Lung (tissue), 12 donors: ENCODE measurements around the gene ART4. TPM values are rescaled to one million over a fixed set of nuclear protein-coding genes. Genes with fewer than 3 reads are reported as not detected.
A peak's percentile ranks its signal among the peaks of the same experiment; 100 is the strongest.

Experiments
- ATAC-seq: fragments of 200-7000 bp; cut with Tn5 transposase; one replicate; pipeline ENCODE4 v1.9.1; 2020; ENCODE audit warnings: moderate number of reproducible peaks; ENCODE audit not compliant: insufficient read depth, low FRiP score
- DNase-seq, 3 donors: peaks; one replicate each; pipeline ENCODE4 v3.0.0-alpha.2; 2013 to 2017
- H3K27ac ChIP-seq, 2 donors: one replicate each; pipeline ENCODE4 v1.5.1; 2013; ENCODE audit warnings: mild to moderate bottlenecking in 2 of 2, moderate library complexity in 2 of 2, control low read depth in 1 of 2, inconsistent platforms in 1 of 2, low read depth in 1 of 2, low read length in 1 of 2
- H3K27me3 ChIP-seq, 3 donors: one replicate each; pipeline ENCODE4 v1.5.1; 2013; ENCODE audit warnings: low read length in 2 of 3; ENCODE audit not compliant: control insufficient read depth in 3 of 3, insufficient read depth in 3 of 3
- H3K36me3 ChIP-seq, 4 donors: one replicate each; pipeline ENCODE4 v1.5.1; 2013; ENCODE audit warnings: low read length in 4 of 4, mild to moderate bottlenecking in 1 of 4, moderate library complexity in 1 of 4; ENCODE audit not compliant: control insufficient read depth in 4 of 4, insufficient read depth in 4 of 4
- H3K4me1 ChIP-seq, 5 donors: one replicate each; pipeline ENCODE4 v1.5.1; 2013; ENCODE audit warnings: low read length in 5 of 5, mild to moderate bottlenecking in 2 of 5, moderate library complexity in 1 of 5; ENCODE audit not compliant: control insufficient read depth in 5 of 5, insufficient read depth in 5 of 5
- H3K4me3 ChIP-seq: one replicate; pipeline ENCODE4 v1.5.1; 2013; ENCODE audit warnings: mild to moderate bottlenecking, control low read depth, moderate library complexity
- H3K9ac ChIP-seq, 2 donors: one replicate each; pipeline ENCODE4 v1.5.1; 2013; ENCODE audit warnings: low read length in 2 of 2, control low read depth in 1 of 2; ENCODE audit not compliant: insufficient read depth in 1 of 2
- H3K9me3 ChIP-seq, 4 donors: one replicate each; pipeline ENCODE4 v1.5.1; 2013; ENCODE audit warnings: low read length in 3 of 4, mild to moderate bottlenecking in 1 of 4, moderate library complexity in 1 of 4; ENCODE audit not compliant: control insufficient read depth in 4 of 4, insufficient read depth in 3 of 4
- WGBS, 2 donors: extraction: QIAGEN DNeasy Blood & Tissue Kit; methylation state at CpG; one replicate each; pipeline ENCODE4 v1.1.7; 2013; 5-methylcytosine and 5-hydroxymethylcytosine counted together
- polyA plus RNA-seq, 2 donors: library from polyadenylated mRNA; stranded (reverse); fragments of 200-250 nt; gene quantifications; one replicate each; pipeline ENCODE4 v1.2.1, GENCODE V29; 2013
- total RNA-seq, 2 donors: library from RNA; depleted of rRNA in 1 of 2; stranded (reverse); fragments of >200 nt in 1 of 2; gene quantifications; one replicate each; pipeline ENCODE4 v1.2.1, GENCODE V29; 2014 to 2021
- TF ChIP-seq, protein P1 (sequence below): IDR thresholded peaks from 2 replicates; pipeline ENCODE4 v1.5.1; 2012; ENCODE audit warnings: mild to moderate bottlenecking; ENCODE audit errors: control extremely low read depth, extremely low read depth
- donor health status: control.
- donor health status: control.
- donor health status: Bipolar disorder and iron deficiency.
- donor health status: healthy.
- donor health status: DM: yes; HTN: yes; CAD: no.

The ART4 gene
- total and polyA plus RNA-seq, 4 donors = 0.76 to 3.1 (median 0.92) TPM

DNA sequence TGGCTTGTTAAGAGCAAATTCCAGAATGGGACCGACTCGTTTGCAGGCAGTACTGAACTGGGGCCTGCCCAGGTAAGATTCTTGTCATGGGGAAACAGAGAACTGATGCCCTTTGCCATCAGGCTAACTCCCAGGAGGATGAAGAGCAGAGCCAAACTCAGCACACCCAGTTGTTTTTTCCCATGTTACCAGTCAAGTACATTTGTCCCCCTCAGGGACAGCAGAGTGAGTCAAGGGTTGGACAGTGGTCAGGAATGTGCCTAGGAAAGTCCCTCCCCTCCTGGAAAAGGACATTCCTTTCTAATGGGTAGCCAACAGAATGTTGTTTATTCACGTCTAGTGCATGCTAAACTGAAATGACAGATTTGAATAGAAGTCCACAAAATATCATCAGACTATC is 1.6 kb downstream of the ART4 start:
- peak; percentile 48 for ATAC-seq
- H3K36me3 ChIP-seq = peaks cover 0 to 1% (median 0%) of the 10 kb centered on the region in 4 donors
- H3K27ac ChIP-seq = peak overlapping the region; percentile 78 to 93
- H3K9ac ChIP-seq = no peak overlapping the region
- no peak overlapping the region for H3K4me3 ChIP-seq
- 33 to 69% methylated on average over 3 of the region's 3 CpGs for WGBS, 2 donors
- peak; percentile 18 to 44 (median 40) for DNase-seq
- peaks cover 1 to 21% (median 11%) of the 10 kb centered on the region in 5 donors for H3K4me1 ChIP-seq
- no peaks in the 10 kb centered on the region for H3K27me3 ChIP-seq
- TF ChIP-seq, protein P1, sequence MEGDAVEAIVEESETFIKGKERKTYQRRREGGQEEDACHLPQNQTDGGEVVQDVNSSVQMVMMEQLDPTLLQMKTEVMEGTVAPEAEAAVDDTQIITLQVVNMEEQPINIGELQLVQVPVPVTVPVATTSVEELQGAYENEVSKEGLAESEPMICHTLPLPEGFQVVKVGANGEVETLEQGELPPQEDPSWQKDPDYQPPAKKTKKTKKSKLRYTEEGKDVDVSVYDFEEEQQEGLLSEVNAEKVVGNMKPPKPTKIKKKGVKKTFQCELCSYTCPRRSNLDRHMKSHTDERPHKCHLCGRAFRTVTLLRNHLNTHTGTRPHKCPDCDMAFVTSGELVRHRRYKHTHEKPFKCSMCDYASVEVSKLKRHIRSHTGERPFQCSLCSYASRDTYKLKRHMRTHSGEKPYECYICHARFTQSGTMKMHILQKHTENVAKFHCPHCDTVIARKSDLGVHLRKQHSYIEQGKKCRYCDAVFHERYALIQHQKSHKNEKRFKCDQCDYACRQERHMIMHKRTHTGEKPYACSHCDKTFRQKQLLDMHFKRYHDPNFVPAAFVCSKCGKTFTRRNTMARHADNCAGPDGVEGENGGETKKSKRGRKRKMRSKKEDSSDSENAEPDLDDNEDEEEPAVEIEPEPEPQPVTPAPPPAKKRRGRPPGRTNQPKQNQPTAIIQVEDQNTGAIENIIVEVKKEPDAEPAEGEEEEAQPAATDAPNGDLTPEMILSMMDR = no peak
- no peaks in the 10 kb centered on the region for H3K9me3 ChIP-seq

DNA sequence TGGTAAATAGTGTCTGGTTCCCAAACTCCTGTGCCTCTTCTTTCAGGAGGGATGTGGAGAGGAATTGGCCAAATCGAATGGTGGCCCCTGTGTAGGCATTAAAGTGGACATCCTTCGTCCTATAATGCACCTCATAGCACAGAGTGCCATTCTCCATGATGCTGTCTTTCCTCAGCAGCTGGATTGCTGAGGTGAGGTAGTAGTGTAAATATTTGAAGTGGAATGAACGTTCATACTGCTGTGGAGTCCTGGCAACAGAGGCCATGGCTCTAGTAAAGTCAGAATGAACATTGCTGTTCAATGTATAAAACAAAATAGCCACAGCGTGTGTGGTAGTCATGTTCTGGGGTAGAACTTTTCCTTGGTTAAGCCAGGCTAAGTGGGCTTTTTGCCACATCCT is 2.7 kb downstream of the ART4 start:
- H3K27me3 ChIP-seq = no peaks in the 10 kb centered on the region
- H3K4me3 ChIP-seq = no peak overlapping the region
- peaks cover 0 to 1% (median 0%) of the 10 kb centered on the region in 4 donors for H3K36me3 ChIP-seq
- DNase-seq (no peak), ATAC-seq (no peak)
- peaks cover 0 to 17% (median 6%) of the 10 kb centered on the region in 5 donors for H3K4me1 ChIP-seq
- H3K9ac ChIP-seq = no peak overlapping the region
- H3K27ac ChIP-seq = no peak overlapping the region
- H3K9me3 ChIP-seq = no peaks in the 10 kb centered on the region
- 82 to 90% methylated on average over 4 of the region's 4 CpGs for WGBS, 2 donors
- TF ChIP-seq, protein P1 = no peak

DNA sequence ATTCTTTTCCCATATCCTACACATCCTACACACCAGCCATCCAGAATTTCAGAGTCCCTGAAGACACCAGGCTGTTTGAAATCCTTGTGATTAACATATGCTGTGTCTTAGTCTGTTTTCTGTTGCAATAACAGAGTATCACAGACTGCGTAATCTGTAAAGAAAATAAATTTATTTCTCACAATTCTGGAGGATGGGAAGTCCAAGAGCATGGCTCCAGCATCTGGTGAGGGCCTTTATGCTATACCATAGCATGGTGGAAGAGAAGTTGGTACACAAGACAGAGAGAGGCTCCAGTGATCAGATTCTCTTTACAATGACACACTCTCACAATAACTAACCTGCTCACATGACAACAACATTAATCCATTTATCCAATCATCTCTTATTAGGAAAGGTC is 4.1 kb downstream of the ART4 start:
- H3K36me3 ChIP-seq = peaks cover 0 to 1% (median 0%) of the 10 kb centered on the region in 4 donors
- WGBS, 2 donors = 98 to 99% methylated on average over 1 of the region's 1 CpG
- H3K9ac ChIP-seq = no peak overlapping the region
- DNase-seq (no peak), ATAC-seq (no peak)
- H3K4me1 ChIP-seq = peaks cover 0 to 22% (median 8%) of the 10 kb centered on the region in 5 donors
- no peak overlapping the region for H3K27ac ChIP-seq
- no peak overlapping the region for H3K4me3 ChIP-seq
- H3K9me3 ChIP-seq = no peaks in the 10 kb centered on the region
- TF ChIP-seq, protein P1 = no peak
- no peaks in the 10 kb centered on the region for H3K27me3 ChIP-seq
